NCI-H187 treated with DMSO at 0.1 percent for 48 hours (cell line): ENCODE data around the gene CUX1.
A peak's percentile ranks its signal among the peaks of the same experiment; 100 is the strongest.
"Not testable (repeated sequence)": the region's sequence is repeated elsewhere in the genome, so short reads cannot be mapped to it uniquely, and the experiment has no call there.

Experiments
- DNase-seq: peaks from one replicate; lab custom pipeline; 2025; lab: John Stamatoyannopoulos, UW

Gene CUX1

GRCh38 chr7:101854084-101854865 is 36.8 kb downstream of the CUX1 start:
- DNase-seq, result no peak

GRCh38 chr7:101856473-101857357 is 39.3 kb downstream of the CUX1 start:
- DNase-seq, result peak; percentile 75

DNA sequence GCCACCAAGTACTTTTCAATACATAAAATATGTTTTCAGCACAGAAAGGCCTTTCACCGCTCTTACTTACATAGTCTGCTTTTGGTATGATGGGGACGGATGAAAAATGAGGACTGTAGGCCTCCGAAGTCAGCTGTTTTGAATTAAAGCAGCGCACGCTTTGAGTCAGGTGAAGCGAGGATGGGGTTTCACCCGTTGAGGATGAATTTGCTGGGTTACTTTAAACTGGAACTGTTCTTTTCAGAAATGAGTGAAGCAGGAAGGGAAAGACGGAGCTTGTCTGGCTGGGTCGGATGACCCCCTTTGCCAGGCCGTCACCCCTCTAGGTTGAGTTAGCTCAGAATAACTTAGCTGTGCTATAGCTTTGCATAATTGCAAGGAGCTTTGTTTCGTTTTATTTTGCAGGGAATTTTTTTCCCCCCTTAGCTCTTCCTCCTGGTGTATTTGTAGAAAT is 40.0 kb downstream of the CUX1 start:
- no peak for DNase-seq

DNA sequence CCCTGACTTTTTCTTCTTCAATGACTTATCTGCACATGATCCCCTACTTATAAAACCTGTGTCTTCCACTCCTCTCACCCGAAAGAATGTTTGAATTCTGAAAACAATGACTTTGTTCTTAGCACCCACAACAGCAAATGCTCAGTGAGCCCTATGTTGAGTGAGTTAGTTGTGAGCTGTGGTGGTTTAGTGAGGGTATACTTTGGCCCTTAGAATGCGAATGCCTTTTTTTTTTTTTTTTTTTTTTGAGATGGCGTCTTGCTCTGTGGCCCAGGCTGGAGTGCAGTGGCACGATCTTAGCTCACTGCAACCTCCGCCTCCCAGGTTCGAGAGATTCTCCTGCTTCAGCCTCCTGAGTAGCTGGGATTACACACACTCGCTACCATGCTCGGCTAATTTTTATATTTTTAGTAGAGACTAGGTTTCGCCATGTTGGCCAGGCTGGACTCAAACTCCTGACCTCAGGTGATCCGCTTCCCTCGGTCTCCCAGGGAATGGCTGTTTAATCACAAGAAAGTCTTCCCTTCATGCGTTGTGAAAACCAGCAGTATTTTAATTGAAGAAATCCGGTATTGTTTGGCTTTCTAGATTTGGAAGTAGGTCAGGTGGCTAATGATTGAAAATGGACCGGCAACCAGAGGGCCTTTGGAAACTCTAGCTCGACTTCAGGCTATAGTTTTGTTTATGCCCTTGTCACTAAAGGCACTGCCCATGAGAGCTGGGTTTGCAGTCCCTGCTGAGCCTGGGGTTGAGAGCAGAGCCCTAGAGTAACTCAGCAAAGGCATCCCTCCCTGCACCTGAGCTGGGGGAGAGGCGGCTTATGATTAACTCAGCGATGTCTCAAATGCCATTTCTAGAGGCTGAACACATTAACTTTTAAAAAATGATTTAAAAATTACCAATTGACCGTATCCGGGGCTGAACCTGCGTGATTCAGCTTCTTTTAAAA is 41.3 kb downstream of the CUX1 start:
- DNase-seq, result no peak

GRCh38 chr7:101859411-101860106 is 42.1 kb downstream of the CUX1 start:
- no peak for DNase-seq

DNA sequence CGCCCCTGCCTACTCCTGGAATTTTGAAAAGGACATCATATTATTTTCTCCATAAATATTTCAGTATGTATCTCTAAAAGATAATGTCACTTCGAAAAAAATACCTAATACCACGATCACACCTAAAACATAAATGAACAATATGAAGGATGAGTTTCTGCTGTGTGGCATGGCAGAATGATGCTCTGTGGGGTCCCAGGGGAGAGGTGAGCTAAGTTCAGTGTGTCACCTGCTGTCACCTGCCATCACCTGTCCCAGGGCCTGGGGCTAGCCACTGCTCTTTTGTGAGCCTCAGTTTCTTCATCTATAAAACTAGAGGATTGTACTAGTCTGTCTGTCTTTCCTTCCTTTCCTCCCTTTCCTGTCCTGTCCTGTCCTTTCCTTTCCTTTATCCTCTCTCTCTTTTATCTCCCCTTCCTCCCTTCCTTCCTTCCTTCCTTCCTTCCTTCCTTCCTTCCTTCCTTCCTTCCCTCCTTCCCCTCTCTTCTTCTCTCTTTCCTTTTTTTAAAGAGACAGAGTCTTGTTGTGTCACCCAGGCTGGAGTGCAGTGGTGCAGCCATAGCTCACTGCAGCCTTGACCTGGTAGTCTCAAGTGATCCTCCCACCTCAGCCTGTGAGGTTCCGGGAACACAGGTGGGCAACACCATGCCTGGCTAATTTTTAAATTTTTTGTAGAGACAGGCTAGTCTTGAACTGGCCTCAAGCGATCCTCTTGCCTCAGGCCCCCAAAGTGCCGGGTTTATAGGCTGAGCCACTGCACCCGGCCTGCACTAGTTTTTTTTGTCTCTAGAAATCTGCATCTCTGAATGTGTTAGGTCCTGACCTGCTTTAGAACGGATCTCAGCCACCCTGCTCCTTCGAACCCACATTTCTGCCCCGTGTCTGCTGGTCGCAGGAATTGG is 43.1 kb downstream of the CUX1 start:
- no peak for DNase-seq

GRCh38 chr7:101861218-101861775 is 43.9 kb downstream of the CUX1 start:
- DNase-seq, result no peak

- DNase-seq, result peak; percentile 4
Measured at GRCh38 chr7:101862280-101863220, 45.1 kb downstream of the CUX1 start.

- DNase-seq, result no peak
Measured at GRCh38 chr7:101863598-101863997, 46.2 kb downstream of the CUX1 start.

- no peak for DNase-seq
Measured at GRCh38 chr7:101864039-101864438, 46.6 kb downstream of the CUX1 start.

DNA sequence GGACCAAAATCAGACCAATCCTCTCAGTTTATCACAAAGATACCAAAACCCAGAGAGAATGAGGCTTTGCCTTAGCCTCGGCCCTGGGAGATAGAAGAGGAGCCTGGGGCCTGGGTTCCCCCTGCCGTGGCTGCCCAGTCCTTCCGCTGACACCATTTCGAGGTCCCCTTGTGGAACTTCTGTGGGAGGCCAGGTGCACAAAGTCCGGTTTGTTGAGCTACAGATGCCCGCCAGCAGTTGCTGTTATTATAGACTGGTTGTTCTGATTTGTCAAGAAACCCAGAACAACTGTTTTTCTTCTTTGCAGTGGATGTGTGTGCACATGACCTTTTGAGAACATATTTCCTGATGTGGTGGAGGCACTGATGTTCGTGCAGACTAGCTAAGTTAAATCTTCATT is 47.6 kb downstream of the CUX1 start:
- DNase-seq, result no peak

DNA sequence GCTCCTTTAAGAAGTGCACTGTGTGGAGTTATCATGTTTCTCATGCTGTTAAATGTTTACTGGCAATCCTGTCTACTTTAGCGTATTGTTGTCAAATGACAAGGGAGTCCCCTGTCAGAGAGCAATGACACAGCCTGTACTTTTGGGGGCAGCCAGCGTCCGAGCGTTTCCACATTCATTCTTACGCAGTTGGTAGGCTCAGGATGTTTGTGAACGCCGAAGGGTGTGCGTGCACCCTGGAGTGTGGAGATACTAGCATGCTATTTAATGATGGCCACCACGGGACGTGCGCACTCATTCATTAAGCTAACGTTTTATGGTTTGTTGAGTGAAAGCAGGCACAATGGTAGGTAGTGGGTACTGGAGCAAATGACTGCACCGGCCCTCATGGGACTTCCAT is 48.0 kb downstream of the CUX1 start:
- DNase-seq, result no peak

DNA sequence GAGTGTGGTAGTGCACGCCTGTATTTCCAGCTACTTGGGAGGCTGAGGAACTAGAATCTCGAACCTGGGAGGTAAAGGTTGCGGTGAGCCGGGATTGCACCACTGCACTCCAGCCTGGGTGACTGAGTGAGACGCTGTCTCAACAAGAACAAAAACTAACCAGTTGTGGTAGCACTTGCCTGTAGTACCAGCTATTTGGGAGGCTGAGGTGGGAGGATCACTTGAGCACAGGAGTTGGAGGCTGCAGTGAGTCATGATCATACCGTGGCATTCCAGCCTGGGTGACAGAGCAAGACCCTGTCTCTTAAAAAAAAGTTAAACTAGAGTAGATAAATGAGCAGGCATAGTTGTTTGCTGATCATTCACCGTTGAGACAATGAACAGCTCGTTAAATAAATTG is 48.9 kb downstream of the CUX1 start:
- no peak for DNase-seq

DNA sequence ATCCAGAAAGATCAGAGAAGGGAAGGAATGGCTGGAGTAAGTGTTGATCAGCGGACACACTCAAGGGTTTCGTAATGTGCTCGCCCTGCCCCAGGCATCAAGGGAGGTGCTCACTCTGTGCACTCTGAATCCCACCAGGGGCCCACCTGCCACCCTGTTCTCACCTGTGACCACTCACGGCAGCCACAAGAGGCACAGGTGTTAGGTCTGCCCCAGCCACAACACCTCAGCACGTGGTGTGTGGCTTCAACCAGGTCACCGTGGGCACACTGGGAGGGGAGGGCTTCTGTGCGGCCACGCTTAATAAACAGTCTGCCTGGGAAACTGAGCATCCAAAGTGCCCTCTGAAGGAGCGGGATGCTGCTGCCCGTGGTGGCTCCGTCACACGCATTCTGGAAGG is 49.8 kb downstream of the CUX1 start:
- DNase-seq, result no peak

DNA sequence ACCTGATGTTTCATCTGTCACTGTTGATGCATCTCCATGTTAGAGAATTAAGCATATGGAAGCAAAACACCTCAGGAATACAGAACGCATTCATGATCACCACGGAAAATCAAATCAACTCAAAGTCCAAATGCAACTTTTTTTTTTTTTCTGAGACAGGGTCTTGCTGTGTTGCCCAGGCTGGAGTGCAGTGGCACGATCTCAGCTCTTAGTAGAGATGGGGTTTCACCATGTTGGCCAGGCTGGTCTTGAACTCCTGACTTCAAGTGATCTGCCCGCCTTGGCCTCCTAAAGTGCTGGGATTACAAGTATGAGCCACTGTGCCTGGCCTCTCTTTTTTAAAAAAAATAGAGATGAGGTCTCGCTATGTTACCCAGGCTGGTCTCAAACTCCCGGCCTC is 50.3 kb downstream of the CUX1 start:
- not testable (repeated sequence) for DNase-seq

GRCh38 chr7:101868191-101868950 is 50.9 kb downstream of the CUX1 start:
- no peak for DNase-seq

DNA sequence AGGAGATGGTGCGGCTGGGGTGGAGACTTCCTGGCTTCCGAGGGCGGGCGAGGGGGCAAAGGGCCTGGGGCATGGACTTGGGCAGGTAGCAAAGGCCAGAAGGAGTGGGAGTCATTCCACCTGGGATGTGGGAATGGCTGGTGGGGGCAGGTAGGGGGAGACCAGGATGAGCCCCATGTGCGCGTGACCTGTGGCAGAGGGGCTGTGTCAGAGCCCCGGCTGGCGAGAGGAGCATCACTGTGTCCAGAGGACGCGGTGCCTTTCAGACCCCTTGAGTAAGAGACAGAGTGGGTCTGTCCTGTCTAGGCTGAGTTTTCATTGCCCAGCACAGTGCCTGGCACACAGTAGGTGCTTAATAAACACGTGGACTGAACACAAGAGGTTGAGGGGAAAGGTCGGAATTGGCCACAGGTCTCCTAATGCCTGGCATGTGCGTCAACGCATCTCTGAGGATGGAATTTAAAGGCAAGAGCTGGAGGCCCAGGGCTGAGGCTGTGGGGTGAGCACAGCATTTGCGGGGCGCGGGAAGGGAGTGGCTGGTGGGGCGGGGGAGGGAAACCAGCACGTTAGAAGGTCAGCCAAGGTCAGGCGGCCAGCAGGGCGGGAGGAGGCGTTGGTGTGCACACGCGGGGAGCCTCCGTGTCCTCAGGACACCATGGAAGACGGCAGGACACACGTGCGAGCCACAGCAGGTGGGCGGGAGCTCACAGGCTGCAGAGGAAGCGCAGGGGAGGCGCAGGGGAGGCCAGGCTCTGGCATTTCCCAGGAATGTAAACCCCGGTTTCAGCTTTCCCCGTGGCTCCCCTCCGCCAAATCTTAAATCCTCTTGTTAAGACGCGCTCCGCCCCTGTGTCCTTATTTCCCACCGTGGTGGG is 51.8 kb downstream of the CUX1 start:
- DNase-seq, result no peak
